Neuronal stem cell (in vitro differentiated cells): ENCODE data around the gene CAMK4.

Source experiments
- DNase-seq: peaks from one replicate; pipeline ENCODE4 v3.0.0-alpha.2; 2013; ENCODE audit warnings: low spot score
- H2AFZ ChIP-seq: one replicate; pipeline ENCODE4 v1.6.1; 2013; ENCODE audit warnings: mild to moderate bottlenecking, low read length, inconsistent platforms
- H2AK5ac ChIP-seq: 2 replicates; pipeline ENCODE4 v1.6.1; 2013; ENCODE audit warnings: low read depth, mild to moderate bottlenecking, inconsistent platforms, low read length, moderate library complexity, mixed read lengths
- H2BK120ac ChIP-seq: 2 replicates; pipeline ENCODE4 v1.6.1; 2013; ENCODE audit warnings: low read depth, mild to moderate bottlenecking, inconsistent platforms, low read length, moderate library complexity, mixed read lengths
- H2BK12ac ChIP-seq: one replicate; pipeline ENCODE4 v1.6.1; 2013; ENCODE audit warnings: low read length, inconsistent platforms
- H2BK15ac ChIP-seq: 2 replicates; pipeline ENCODE4 v1.6.1; 2013; ENCODE audit warnings: mild to moderate bottlenecking, low read length, inconsistent platforms, mixed read lengths
- H2BK5ac ChIP-seq: one replicate; pipeline ENCODE4 v1.6.1; 2013; ENCODE audit warnings: inconsistent platforms, mild to moderate bottlenecking, low read length, moderate library complexity
- H3K14ac ChIP-seq: one replicate; pipeline ENCODE4 v1.6.1; 2013; ENCODE audit warnings: low read length, inconsistent platforms
- H3K18ac ChIP-seq: 2 replicates; pipeline ENCODE4 v1.6.1; 2013; ENCODE audit warnings: low read length, inconsistent platforms
- H3K23ac ChIP-seq: 2 replicates; pipeline ENCODE4 v1.6.1; 2013; ENCODE audit warnings: low read depth, mild to moderate bottlenecking, mixed read lengths, low read length, inconsistent platforms; ENCODE audit not compliant: poor library complexity
- H3K27ac ChIP-seq: replicated peaks from 3 replicates; pipeline ENCODE4 v1.5.1; 2013; ENCODE audit warnings: low read length, inconsistent platforms
- H3K27me3 ChIP-seq, 3 experiments: 2 replicates each; pipeline ENCODE4 v1.6.1; 2013; ENCODE audit warnings: low read length in 3 of 3, mild to moderate bottlenecking in 2 of 3, inconsistent platforms in 1 of 3, low read depth in 1 of 3, mixed read lengths in 1 of 3, moderate library complexity in 1 of 3; ENCODE audit not compliant: control insufficient read depth in 3 of 3, insufficient read depth in 3 of 3
- H3K36me3 ChIP-seq, 2 donors: replicated peaks in 1 of 2; 2 replicates each; pipeline ENCODE4 v1.6.1; 2013; ENCODE audit warnings: low read length in 2 of 2; ENCODE audit not compliant: control insufficient read depth in 2 of 2, insufficient read depth in 2 of 2
- H3K4ac ChIP-seq: 2 replicates; pipeline ENCODE4 v1.6.1; 2013; ENCODE audit warnings: inconsistent platforms, mild to moderate bottlenecking, low read length, moderate library complexity
- H3K4me1 ChIP-seq, 2 donors: 1 replicate in 1 of 2; 2 replicates in 1 of 2; pipeline ENCODE4 v1.6.1; 2013; ENCODE audit warnings: low read length in 2 of 2, low read depth in 1 of 2; ENCODE audit not compliant: control insufficient read depth in 2 of 2, insufficient read depth in 1 of 2
- H3K4me2 ChIP-seq: one replicate; pipeline ENCODE4 v1.6.1; 2013; ENCODE audit warnings: mild to moderate bottlenecking, low read length, inconsistent platforms; ENCODE audit not compliant: insufficient read depth, poor library complexity, severe bottlenecking
- H3K4me3 ChIP-seq, 2 donors: 2 replicates each; pipeline ENCODE4 v1.5.1; 2013; ENCODE audit warnings: low read length in 2 of 2, mild to moderate bottlenecking in 2 of 2, inconsistent platforms in 1 of 2, moderate library complexity in 1 of 2
- H3K79me1 ChIP-seq: one replicate; pipeline ENCODE4 v1.6.1; 2013; ENCODE audit warnings: low read depth, mild to moderate bottlenecking, inconsistent platforms, low read length, moderate library complexity
- H3K9ac ChIP-seq: one replicate; pipeline ENCODE4 v1.6.1; 2013; ENCODE audit warnings: mild to moderate bottlenecking, low read depth, low read length, inconsistent platforms; ENCODE audit not compliant: poor library complexity
- H3K9me3 ChIP-seq, 2 donors: replicated peaks in 1 of 2; 2 replicates each; pipeline versions ENCODE3 to v1.6.1; 2013; ENCODE audit warnings: low read length in 2 of 2, mild to moderate bottlenecking in 2 of 2, inconsistent platforms in 1 of 2, low read depth in 1 of 2, mixed read lengths in 1 of 2, moderate library complexity in 1 of 2; ENCODE audit not compliant: control insufficient read depth in 2 of 2, insufficient read depth in 1 of 2
- H4K8ac ChIP-seq: one replicate; pipeline ENCODE4 v1.6.1; 2013; ENCODE audit warnings: low read depth, mild to moderate bottlenecking, inconsistent platforms, low read length, moderate library complexity
- H4K91ac ChIP-seq: one replicate; pipeline ENCODE4 v1.6.1; 2013; ENCODE audit warnings: low read length, low read depth, mild to moderate bottlenecking, inconsistent platforms; ENCODE audit not compliant: poor library complexity
- WGBS, 2 donors: extraction: QIAGEN DNeasy Blood & Tissue Kit; methylation state at CpG; one replicate each; pipeline ENCODE4 v1.1.7; 2013; ENCODE audit warnings: missing lambda C conversion rate in 2 of 2, mixed read lengths in 1 of 2; ENCODE audit not compliant: insufficient read length in 2 of 2, insufficient replicate concordance in 1 of 2; ENCODE audit errors: extremely low coverage in 2 of 2; 5-methylcytosine and 5-hydroxymethylcytosine counted together

Gene CAMK4

DNA sequence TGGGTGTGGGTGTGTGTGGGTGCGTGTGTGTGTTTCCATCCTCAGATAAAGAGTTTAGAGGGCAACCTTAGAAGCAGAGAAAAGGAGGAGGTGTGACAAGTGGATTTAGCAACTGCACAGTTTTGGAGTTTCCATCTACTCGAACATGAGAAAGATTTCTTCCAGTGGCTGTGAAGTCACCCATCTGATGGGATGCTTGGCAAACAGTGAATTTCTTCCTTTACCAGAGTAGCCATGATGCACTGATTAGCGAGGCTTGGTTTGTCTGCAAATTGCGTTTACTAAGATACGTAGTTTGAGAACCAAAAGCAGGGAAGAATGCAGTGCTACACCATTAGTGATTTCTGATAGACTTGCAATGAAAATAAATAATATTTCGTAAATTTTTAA, 288.9 kb downstream of the CAMK4 start:
- peak overlapping the region; percentile 96 for H2AFZ ChIP-seq
- no peak overlapping the region for H3K14ac ChIP-seq
- peak overlapping the region; percentile 69 for H3K18ac ChIP-seq
- H2BK15ac ChIP-seq = no peak overlapping the region
- no peak overlapping the region for H2AK5ac ChIP-seq
- H3K4ac ChIP-seq = no peak overlapping the region
- H3K4me3 ChIP-seq = peak overlapping the region; percentile 78 to 91
- H3K36me3 ChIP-seq = peaks cover 0 to 2% of the 10 kb centered on the region in 2 donors
- no peak overlapping the region for H2BK12ac ChIP-seq
- no peak for DNase-seq
- peaks cover 0 to 2% of the 10 kb centered on the region in 2 donors for H3K4me1 ChIP-seq
- no peaks in the 10 kb centered on the region for H3K9me3 ChIP-seq
- peak overlapping the region; percentile 58 for H3K4me2 ChIP-seq
- no peak overlapping the region for H3K23ac ChIP-seq
- H4K8ac ChIP-seq = no peak overlapping the region
- H3K79me1 ChIP-seq = no peaks in the 10 kb centered on the region
- H4K91ac ChIP-seq = no peak overlapping the region
- peak overlapping the region; percentile 97 for H3K27ac ChIP-seq
- no peak overlapping the region for H2BK120ac ChIP-seq
- no CpG with 5 or more reads among the region's 6 CpGs for WGBS, 2 donors
- no peak overlapping the region for H3K9ac ChIP-seq
- no peak overlapping the region for H2BK5ac ChIP-seq
- no peaks in the 10 kb centered on the region for H3K27me3 ChIP-seq

DNA sequence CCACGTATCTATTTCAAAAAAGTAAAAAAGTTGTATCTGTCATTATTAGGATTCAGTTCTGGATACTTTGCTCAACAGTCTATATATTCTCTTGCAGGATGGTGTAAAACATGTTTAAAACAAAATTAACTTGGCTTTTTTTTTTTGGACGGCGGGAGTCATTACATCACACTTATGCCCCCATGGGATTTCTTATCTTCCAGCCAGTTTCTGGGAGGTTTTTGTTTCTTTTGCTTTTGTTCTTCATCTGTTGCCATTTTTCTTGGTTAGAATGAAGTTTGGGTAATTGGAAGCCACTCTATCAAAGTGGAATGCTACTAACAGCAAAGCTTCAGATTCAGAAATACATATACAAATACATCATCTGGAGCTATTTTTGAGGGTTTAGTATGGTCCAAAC, 289.9 kb downstream of the CAMK4 start:
- H3K27me3 ChIP-seq = no peaks in the 10 kb centered on the region
- H2AFZ ChIP-seq = peak overlapping the region; percentile 46
- no CpG with 5 or more reads among the region's 3 CpGs for WGBS, 2 donors
- peak overlapping the region in 1 of 2 donors; percentile 91 for H3K4me3 ChIP-seq
- H3K4me1 ChIP-seq = peaks cover 0 to 2% of the 10 kb centered on the region in 2 donors
- no peaks in the 10 kb centered on the region for H3K79me1 ChIP-seq
- no peak overlapping the region for H3K4ac ChIP-seq
- no peak overlapping the region for H3K9ac ChIP-seq
- no peak overlapping the region for H2BK15ac ChIP-seq
- H3K9me3 ChIP-seq = no peaks in the 10 kb centered on the region
- H3K27ac ChIP-seq = peak overlapping the region; percentile 38
- H3K18ac ChIP-seq = no peak overlapping the region
- H2BK120ac ChIP-seq = no peak overlapping the region
- DNase-seq = no peak
- H3K36me3 ChIP-seq = no peaks in the 10 kb centered on the region
- H3K23ac ChIP-seq = no peak overlapping the region
- H2AK5ac ChIP-seq = no peak overlapping the region
- no peak overlapping the region for H4K8ac ChIP-seq
- no peak overlapping the region for H2BK12ac ChIP-seq
- peak overlapping the region; percentile 2 for H3K4me2 ChIP-seq
- H2BK5ac ChIP-seq = no peak overlapping the region
- no peak overlapping the region for H4K91ac ChIP-seq
- no peak overlapping the region for H3K14ac ChIP-seq

DNA sequence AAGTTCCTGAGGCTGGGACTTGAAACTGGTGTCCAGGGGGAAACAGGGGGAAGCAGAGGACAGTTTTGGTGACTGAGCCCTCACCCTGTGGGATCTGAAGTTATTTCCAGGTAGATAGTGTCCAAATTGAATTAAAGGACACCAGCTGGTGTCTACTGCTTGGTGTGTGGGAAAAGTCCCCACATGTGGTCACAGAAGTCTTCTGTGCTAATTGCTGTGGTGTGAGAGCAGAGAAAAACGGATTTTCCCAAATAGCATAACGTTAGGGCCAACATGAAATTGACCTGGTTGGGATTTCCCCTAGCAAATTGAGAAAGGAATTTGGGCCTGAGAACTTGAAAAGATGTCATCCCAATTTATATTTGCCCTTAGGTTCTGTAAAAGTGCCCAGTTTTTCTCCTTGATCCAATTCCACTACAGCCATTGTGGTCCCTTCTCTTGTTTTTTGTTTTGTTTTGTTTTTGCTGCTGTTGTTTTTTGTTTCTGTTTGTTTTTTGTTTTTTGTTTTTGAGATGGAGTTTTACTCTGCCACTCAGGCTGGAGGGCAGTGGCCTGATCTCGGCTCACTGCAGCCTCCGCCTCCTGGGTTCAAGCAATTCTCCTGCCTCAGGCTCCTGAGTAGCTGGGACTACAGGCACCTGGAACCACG, 293.8 kb downstream of the CAMK4 start:
- no peak overlapping the region for H2BK5ac ChIP-seq
- no CpG with 5 or more reads among the region's 5 CpGs for WGBS, 2 donors

DNA sequence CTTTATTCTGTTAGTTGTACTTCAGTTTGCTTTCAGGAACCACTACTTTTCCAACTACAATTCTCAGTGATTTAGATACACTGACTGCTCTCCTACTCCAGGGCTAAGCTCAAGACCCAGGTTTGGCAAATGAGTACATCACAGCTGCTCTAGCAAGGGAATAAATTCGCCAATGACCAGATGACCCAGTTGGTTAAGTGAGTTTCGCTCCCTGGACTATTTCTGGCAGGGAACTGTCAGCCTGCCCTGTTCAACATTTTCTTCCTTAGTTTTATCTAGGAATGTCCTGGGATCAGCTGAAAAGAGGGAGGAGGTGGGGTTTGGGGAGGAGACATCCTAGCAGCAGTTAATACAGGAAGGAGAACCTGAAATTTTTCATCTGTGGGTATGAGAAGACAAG, 294.6 kb downstream of the CAMK4 start:
- Histone ChIP-seq H3K27me3 (no peaks in the 10 kb centered on the region), H3K4me3 (no peak overlapping the region), H3K4ac (no peak overlapping the region), H2AK5ac (no peak overlapping the region), H3K14ac (no peak overlapping the region), H3K27ac (no peak overlapping the region), H3K4me2 (no peak overlapping the region), H3K18ac (no peak overlapping the region), H3K36me3 (no peaks in the 10 kb centered on the region), H4K91ac (no peak overlapping the region), H2BK5ac (peak overlapping the region; percentile 10), H3K79me1 (no peaks in the 10 kb centered on the region), H4K8ac (no peak overlapping the region), H2AFZ (no peak overlapping the region), H3K4me1 (peaks cover 0 to 1% of the 10 kb centered on the region in 2 donors), H2BK120ac (no peak overlapping the region), H3K9me3 (no peaks in the 10 kb centered on the region), H2BK12ac (no peak overlapping the region), H2BK15ac (no peak overlapping the region), H3K23ac (no peak overlapping the region), H3K9ac (no peak overlapping the region)
- DNase-seq = no peak
- no CpG with 5 or more reads among the region's 2 CpGs for WGBS, 2 donors

More for the DNA sequence above, 293.8 kb downstream of the CAMK4 start:
- Histone ChIP-seq H3K4me1 (peaks cover 0 to 1% of the 10 kb centered on the region in 2 donors), H2BK12ac (no peak overlapping the region), H3K18ac (no peak overlapping the region), H3K4ac (no peak overlapping the region), H3K4me2 (no peak overlapping the region), H2AFZ (no peak overlapping the region), H3K9me3 (no peaks in the 10 kb centered on the region), H3K79me1 (no peaks in the 10 kb centered on the region), H3K14ac (no peak overlapping the region), H3K36me3 (no peaks in the 10 kb centered on the region), H3K9ac (no peak overlapping the region), H4K91ac (no peak overlapping the region), H3K4me3 (no peak overlapping the region), H2BK120ac (no peak overlapping the region), H2BK15ac (no peak overlapping the region), H3K23ac (no peak overlapping the region), H2AK5ac (no peak overlapping the region), H3K27ac (no peak overlapping the region), H3K27me3 (no peaks in the 10 kb centered on the region), H4K8ac (no peak overlapping the region)
- DNase-seq = no peak
